Retinal pigment epithelial cell (primary cell): ENCODE measurements around the gene TYK2.
"Not testable (repeated sequence)": the region's sequence is repeated elsewhere in the genome, so short reads cannot be mapped to it uniquely, and the experiment has no call there.

Experiments used
- DNase-seq: peaks from one replicate; pipeline ENCODE4 v3.0.0-alpha.2; 2010; ENCODE audit warnings: low read depth
- H3K4me3 ChIP-seq: 2 replicates; pipeline ENCODE4 v1.5.1; 2011; ENCODE audit warnings: mild to moderate bottlenecking, low read length, control low read depth, moderate library complexity
- TF ChIP-seq, protein P1 (sequence below): conservative IDR thresholded peaks from 2 replicates; pipeline ENCODE4 v1.5.1; 2011; ENCODE audit warnings: low read depth, low read length, control low read depth, inconsistent platforms

Gene TYK2

GRCh38 chr19:10388957-10389356 is 8.6 kb upstream of the TYK2 start:
- H3K4me3 ChIP-seq = no peak overlapping the region
- TF ChIP-seq, protein P1, sequence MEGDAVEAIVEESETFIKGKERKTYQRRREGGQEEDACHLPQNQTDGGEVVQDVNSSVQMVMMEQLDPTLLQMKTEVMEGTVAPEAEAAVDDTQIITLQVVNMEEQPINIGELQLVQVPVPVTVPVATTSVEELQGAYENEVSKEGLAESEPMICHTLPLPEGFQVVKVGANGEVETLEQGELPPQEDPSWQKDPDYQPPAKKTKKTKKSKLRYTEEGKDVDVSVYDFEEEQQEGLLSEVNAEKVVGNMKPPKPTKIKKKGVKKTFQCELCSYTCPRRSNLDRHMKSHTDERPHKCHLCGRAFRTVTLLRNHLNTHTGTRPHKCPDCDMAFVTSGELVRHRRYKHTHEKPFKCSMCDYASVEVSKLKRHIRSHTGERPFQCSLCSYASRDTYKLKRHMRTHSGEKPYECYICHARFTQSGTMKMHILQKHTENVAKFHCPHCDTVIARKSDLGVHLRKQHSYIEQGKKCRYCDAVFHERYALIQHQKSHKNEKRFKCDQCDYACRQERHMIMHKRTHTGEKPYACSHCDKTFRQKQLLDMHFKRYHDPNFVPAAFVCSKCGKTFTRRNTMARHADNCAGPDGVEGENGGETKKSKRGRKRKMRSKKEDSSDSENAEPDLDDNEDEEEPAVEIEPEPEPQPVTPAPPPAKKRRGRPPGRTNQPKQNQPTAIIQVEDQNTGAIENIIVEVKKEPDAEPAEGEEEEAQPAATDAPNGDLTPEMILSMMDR = peak; percentile 98
- DNase-seq = no peak

DNA sequence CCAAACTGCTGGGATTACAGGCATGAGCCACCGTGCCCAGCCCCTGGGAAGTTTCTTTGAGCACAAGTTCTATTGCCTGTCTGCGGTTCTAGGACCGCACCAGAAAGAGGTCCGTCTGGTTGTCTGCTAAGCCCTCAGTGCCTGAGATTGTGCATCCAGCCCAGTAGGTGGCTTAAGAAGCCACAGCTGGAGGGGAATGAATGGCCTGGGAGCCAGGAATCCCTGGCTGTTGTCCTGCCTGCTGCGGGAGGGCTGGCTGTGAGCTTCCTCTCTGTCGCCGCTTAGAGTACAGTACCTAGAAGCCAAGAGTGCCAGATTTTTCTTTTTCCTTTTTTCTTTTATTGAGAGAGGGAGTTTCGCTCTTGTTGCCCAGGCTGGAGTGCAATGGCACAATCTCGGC is 4.2 kb upstream of the TYK2 start:
- no peak for DNase-seq
- TF ChIP-seq, protein P1 = no peak
- no peak overlapping the region for H3K4me3 ChIP-seq

DNA sequence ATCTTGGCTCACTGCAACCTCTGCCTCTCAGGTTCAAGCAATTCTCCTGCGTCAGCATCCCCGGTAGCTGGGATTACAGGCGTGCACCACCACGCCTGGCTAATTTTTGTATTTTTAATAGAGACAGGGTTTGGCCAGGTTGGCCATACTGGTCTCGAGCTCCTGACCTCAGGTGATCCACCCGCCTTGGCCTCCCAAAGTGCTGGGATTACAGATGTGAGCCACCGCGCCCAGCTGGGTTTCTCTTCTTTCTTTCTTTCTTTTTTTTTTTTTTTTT is 2.8 kb upstream of the TYK2 start:
- not testable (repeated sequence) for DNase-seq, H3K4me3 ChIP-seq

DNA sequence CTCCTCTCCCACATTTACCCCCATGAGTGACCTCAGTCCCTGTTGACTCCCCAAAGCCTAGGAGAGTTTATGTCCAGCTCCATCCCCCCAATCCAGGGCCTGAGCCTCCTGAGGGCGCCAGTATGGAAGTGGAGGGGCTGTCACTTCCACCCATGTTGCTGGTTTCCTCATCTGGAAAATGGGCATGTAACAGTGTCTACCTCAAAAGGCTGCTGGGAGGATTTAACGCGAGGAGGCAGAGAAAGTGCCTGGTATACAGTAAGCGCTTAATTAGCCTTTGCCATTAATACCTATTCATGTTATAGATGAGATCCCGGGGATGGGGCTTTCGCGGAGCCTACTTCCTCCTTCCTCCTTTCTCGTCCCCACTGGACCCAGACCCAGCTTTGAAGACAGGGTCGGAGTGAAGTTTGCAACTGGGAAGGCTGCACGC is 476 bp downstream of the TYK2 start:
- peak overlapping the region; percentile 97 for H3K4me3 ChIP-seq
- TF ChIP-seq, protein P1 = no peak
- no peak for DNase-seq

- TF ChIP-seq, protein P1 = no peak
- H3K4me3 ChIP-seq = no peak overlapping the region
- DNase-seq = no peak
Observed at GRCh38 chr19:10378124-10378523, 2.2 kb downstream of the TYK2 start.

- not testable (repeated sequence) for H3K4me3 ChIP-seq, DNase-seq
Observed at GRCh38 chr19:10377140-10377640, 3.2 kb downstream of the TYK2 start.

- TF ChIP-seq, protein P1 = no peak
- no peak overlapping the region for H3K4me3 ChIP-seq
- DNase-seq = no peak
Observed at GRCh38 chr19:10374931-10375330, 5.4 kb downstream of the TYK2 start.

GRCh38 chr19:10372690-10373089 is 7.7 kb downstream of the TYK2 start:
- no peak overlapping the region for H3K4me3 ChIP-seq
- no peak for DNase-seq
- TF ChIP-seq, protein P1 = no peak
